GM21723 (cell line): Measurements from ENCODE around the gene FAM53B.
"Not testable (repeated sequence)": the region's sequence is repeated elsewhere in the genome, so short reads cannot be mapped to it uniquely, and the experiment has no call there.

Experiments
- ATAC-seq: cut with Tn5 transposase; IDR thresholded peaks from one replicate; pipeline ENCODE4 v1.9.1; 2021; ENCODE audit warnings: mild to moderate bottlenecking, moderate library complexity; ENCODE audit not compliant: unreplicated experiment

FAM53B gene

DNA sequence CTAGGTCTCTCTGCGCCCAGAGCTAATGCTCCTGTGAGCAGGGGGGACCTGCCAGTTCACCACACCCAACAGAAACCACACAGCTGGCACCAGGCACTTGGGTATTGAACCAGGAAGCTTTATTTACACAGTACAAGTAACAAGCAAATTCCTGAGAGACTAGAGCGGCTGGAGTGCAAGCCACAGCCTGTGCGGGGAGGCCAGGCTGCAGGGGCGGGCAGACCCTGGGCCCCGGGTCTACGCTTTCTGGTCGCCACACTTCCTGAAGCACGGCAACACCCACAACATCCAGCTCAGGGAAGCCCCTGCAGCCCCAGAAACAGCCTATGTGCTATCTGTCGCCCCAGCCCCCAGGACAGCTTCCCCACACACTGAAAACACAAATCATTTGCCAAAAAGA, 125.0 kb downstream of the FAM53B start:
- no peak for ATAC-seq

DNA sequence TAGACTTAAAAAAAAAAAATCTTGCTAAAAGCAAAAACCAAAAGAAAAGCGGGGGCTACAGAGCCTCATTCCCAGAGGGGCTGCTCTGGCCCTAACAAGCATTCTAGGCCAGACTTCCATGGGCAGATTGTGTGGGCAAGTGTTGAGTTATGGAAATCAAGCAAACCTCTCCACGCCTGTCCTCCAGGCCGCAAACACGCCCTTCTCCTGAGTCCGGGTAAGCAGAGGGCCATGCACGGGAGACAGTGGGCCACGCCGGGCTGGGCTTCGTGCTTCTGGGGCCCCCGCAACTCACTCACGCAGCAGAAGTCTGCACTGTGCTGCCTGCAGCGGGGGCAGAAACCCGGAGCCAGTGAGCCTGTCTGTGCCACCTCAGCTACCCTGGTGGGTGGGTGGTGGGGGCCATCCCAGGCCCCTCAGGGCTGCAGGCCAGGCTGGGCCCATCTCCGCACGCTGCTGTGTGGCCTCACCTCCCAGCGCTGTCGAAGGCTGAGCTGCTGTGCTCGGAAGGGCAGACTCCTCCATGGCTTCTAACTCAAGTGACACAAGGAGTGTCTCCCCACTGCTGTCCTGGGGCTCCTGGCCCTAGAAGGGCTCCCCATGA, 125.6 kb downstream of the FAM53B start:
- ATAC-seq: no peak

GRCh38 chr10:124616836-124617130, 127.4 kb downstream of the FAM53B start:
- no peak for ATAC-seq

DNA sequence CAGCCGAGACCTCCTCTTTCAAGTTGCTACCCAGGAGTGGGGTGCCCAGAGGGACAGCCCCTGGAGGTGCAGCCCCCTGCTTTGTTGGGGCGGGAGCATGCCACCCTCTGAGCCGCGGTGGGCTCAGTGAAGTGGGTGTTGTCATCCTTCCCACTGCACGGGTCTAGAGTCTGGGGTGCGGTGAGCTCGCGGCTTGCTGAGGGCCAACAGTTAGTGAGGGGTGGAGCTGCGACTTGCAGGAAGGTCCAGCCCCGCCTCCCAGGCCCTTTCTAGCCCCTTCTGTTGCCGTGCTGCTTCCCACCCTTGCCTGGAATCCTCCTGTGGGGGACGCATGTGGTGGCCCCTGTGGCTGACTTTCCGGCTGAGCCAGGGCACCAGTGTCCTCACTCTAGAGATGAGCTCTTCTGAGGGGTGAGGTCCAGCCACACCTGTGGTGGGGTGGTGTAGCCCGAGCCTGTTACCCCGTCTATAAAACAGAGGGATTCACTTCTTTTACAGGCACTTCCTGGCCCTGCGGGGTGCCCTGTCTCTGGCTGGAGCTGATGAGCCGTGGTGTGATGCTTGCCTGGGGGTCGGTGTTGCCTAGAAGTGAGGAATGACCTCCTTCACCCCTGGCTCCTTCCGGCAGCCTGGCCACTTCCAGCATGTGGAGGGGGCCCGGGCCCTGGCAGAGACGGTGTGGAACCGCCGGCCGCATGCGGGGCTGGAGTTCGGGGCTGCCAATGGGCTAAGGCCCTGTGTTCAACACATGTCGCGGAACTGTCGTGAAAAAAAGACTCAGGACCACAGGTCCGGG, 127.9 kb downstream of the FAM53B start:
- no peak for ATAC-seq

- no peak for ATAC-seq
These were observed 128.9 kb downstream of the FAM53B start for GRCh38 chr10:124615259-124615658.

DNA sequence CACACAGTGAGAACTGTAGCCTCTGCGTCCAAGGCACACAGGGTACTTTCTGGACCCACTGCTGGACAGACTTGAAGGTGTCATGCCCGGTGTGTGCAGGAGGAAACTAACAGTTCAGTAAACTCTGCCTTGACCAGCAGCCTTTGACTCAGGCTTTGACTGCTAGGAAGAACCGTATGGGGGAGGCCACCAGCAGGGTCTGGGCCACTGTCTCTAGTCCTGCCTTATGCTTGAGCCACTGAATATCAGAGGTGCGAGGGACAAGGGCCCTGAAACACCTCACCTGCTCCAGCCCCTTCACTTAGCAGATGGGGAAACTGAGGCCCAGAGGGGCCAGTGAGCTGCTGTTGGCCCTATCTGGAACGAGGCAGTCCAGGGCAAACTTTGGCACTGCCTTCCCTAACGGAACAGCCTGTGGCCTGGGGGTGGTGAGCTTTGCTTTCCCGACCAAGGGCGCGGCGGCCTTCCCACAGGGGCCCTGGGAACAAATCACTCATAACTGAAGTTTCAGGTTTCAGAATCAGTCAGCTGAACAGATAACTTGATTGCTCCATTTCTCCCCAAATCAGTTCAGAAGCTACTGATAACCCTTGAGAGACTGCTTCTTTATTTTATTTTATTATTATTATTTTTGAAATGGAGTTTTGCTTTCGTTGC, 130.0 kb downstream of the FAM53B start:
- ATAC-seq: peak; percentile 74

- ATAC-seq: no peak
These were observed 131.3 kb downstream of the FAM53B start for GRCh38 chr10:124612611-124613498.

DNA sequence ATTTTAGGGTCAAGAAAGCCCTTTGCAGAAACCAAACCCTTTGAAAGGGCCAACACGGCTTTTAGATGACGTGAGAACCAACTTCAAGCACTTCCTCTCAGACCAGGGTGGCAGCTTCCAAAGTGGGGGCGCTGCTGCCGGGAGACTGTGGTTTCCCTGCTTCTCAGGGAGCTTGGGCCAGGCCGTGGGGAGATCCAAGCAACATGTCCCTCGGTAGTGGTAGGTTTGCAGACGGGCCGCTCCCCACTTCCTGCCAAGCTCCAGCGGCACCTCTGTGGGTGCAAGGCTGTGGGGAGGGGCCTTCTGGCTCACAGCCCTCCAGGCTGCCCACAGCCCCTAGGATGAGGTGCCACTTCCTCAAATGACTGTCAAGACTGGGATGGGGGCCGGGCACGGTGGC, 132.4 kb downstream of the FAM53B start:
- ATAC-seq: no peak

- ATAC-seq: not testable (repeated sequence)
These were observed 133.3 kb downstream of the FAM53B start for GRCh38 chr10:124610851-124611250.

DNA sequence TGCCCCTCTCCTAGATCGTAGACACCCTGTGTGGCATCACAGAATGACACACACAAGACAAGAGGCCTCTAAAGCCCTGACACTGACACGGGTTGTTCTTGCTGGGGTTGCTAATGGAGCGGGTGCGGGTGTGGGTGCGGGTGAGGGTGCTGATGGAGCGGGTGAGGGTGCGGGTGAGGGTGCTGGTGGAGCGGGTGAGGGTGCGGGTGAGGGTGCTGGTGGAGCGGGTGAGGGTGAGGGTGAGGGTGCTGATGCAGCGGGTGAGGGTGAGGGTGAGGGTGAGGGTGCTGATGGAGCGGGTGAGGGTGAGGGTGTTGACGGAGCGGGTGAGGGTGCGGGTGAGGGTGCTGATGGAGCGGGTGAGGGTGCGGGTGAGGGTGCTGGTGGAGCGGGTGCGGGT, 134.0 kb downstream of the FAM53B start:
- not testable (repeated sequence) for ATAC-seq

DNA sequence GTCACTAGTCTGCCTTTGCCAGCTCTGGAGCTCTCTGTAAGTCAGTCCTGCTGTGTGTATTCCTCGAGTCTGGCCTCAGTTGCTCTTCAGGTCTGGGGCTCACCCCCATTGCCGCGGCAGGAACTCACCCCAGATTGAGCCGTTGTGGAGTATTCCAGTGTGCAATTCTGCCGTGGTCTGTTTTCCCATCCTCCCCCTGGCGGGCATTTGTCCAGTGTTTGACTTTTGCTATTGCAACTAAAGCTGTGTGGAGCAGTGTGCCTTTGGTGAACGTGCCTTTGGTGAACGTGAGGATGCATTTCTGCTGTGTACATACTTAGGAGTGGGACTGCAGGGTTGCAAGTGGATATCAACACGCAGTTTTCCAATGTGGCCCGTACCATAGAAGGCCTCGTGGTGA, 134.5 kb downstream of the FAM53B start:
- ATAC-seq: no peak

GRCh38 chr10:124608093-124608721, 136.0 kb downstream of the FAM53B start:
- ATAC-seq: no peak

DNA sequence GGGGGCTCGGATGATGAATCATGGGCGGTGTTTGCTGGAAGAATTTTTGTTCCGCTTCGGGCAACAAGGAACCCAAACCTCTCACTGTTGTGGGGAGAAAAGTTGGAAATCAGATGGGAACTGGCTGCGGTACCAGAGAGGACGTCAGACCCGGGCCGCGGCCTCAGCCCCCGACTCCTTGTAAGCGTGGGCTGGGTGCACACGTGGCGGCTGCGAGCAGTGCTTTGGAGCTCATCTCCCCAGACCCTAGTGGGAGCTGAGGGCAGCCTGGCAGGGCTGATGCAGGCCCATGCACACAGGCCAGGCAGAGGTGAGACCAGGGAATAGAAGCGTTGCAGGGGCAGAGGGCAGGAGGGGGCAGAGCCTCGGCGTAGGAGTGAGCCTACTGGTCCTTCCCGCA, 136.5 kb downstream of the FAM53B start:
- no peak for ATAC-seq

- ATAC-seq: no peak
These were observed 137.4 kb downstream of the FAM53B start for GRCh38 chr10:124606822-124607221.

DNA sequence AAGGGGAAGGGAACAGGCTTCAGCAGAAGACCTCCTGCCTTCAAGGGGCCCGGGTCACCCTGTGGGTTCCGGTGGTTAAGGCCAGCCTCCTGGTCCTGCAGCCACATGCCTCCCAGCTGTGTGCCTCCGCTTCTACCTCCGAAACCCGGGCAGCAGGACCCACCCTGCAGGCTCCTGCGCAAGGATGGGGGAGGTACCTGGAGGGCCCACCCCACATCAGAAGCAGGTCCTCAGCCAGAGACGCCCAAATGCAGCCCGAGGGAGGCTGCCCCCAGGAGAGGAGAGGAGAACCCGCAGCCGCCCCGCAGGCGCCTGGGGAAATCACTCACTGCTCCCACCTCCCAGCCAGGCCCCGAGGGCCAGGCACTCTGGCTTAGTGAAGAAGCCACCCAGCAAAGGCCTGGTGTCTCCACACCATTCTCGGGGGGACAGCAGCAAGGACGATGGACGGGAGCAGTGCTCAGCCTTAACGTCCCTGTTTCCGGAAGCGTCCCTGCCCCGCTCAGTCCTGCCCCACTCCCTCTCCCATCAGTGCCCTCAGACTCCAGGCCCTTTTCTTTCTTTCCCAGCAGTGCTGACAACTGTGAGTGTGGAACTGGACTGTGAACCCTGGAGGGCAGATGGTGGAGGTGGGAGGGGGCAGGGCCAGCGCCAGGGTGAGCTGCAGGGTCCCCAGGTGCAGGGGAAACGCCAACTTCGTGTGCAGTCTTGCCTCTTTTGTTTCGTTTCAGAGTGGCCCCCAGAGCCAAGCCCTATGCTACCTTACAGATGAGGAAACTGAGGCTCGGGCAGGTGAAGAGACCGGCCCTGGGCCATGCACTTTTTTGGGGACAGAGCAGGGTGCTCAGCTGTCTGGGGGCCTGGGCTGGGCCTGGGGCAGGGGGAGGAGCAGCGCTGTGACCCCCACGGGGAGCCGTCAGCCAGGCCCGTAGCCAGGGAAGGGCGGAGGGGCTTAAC, 138.0 kb downstream of the FAM53B start:
- no peak for ATAC-seq

- no peak for ATAC-seq
These were observed 138.7 kb downstream of the FAM53B start for GRCh38 chr10:124605481-124605855.

DNA sequence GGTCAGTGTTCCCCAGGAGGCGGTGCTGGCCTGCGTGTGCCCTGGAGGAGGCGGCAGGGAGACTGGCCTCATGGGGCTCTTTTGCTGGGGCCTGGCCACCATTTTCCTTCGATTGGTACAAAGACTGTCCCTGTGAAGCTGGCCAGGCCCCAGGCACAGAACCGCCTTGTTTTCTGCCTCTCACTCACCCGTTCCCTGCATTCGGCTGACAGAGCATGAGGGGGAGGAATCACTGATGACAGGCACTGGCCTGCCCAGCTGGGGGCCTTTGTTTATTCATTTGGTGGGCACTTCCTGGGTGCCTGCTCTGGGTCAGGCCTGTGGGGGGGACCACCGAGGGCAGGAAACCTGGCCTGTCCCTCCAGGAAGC, 139.2 kb downstream of the FAM53B start:
- ATAC-seq: no peak

GRCh38 chr10:124604214-124605000, 139.8 kb downstream of the FAM53B start:
- ATAC-seq: no peak
